Activated CD4-positive, CD25-positive, alpha-beta regulatory T cell treated with anti-CD3 and anti-CD28 coated beads, Interleukin-2, amount 50 U/mL, for 24 hours (primary cell): ENCODE measurements around the gene GPR132.

Experiments
- ATAC-seq, 2 donors: fragments of 150-1000 bp; cut with Tn5 transposase; one replicate each; pipeline ENCODE4 v1.10.0; 2021; ENCODE audit warnings: mild to moderate bottlenecking in 1 of 2, moderate library complexity in 1 of 2

The GPR132 gene

DNA sequence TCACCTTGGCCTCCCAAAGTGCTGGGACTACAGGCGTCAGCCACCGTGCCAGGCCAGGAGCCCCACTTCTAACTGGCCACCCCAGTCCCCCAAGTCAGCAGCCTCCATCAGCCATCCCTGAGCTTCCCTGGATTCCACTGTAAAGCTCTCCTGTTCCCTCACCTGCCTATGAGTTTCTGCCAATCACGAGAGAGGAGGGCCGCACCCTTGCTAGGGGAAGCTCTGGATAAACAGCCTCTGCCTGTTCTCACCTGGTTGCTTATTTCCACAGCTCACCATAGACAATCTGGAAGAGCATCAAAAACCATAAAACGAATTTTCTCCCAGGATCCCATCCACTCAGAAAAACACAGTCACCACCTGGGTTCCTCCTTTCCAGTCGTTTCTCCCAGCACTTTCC lies 49.3 kb downstream of the GPR132 start:
- ATAC-seq, result no peak

GRCh38 chr14:105015242-105015641 lies 50.0 kb downstream of the GPR132 start:
- ATAC-seq, result no peak

GRCh38 chr14:105014631-105015030 lies 50.6 kb downstream of the GPR132 start:
- ATAC-seq, result no peak

GRCh38 chr14:105014032-105014431 lies 51.2 kb downstream of the GPR132 start:
- ATAC-seq, result no peak

GRCh38 chr14:105013150-105013785 lies 52.0 kb downstream of the GPR132 start:
- no peak for ATAC-seq

GRCh38 chr14:105012171-105012985 lies 52.9 kb downstream of the GPR132 start:
- ATAC-seq, result no peak

DNA sequence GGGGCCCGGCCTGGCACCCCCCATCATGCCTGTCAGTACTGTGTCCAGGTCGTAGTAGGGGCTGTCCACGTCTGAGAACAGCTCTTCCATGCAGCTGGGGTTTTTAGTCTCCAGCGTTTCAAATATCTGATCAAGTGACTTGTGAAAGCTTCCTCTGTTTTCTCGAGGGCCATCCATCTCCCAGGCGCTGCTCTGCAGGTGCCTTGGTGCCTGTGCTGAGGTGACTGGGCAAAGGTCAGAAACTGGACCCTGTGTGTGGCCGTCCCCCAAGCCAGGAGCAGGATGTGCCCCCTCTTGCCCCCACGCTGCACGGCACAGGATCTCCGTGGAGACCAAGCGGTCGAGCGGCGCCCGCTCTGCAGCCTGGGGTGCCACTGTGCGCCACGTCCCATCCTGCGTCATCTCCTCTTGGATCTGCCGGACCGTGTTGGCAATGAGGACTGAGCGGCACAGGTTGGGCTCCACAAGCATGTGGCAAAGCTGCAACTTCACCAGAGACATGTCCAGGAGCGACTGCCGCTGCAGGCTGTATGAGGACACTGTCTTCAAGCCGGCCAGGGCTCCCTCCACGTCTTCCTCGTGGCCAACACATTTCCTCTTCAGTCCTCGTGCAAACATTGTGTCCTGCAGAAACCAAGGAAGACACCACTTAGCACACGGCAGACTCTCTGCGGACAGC lies 53.8 kb downstream of the GPR132 start:
- no peak for ATAC-seq

DNA sequence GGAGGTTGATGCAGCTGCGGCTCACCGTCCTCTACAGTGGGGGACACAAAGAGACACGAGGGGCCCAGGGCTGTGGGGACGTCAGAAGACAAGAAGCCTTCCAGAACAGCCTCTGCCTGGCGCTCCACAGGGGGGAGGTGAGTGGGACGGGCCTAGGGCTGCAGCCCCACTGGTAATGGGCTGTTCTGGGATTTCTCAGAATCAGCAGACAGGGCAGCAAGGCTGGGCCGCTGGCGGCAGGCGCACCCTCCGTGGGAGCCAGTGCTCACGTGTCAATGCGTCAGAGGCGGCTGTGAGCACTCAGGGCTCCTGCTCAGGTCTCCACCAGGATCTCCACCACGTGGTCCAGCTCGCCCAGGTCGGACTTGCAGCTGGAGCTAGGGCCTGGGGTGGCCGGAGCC lies 54.3 kb downstream of the GPR132 start:
- no peak for ATAC-seq

DNA sequence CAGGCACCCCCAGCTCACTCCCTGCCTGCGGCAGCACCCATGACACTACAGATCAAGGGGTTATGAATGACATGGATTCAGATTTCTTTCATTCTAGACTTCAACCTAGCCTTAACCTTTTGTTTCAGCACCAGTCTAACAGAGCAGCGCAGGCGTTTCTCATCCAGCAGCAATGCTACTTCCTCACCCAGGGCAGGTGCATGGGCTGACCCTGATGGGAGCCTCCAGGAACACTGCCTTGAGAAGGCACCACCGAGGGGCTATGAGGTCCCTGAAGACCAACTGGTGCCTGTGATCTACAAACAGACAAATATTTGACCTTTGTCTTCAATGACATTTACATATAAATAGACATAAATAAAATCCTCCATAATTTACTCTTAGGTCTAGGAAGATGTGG lies 55.1 kb downstream of the GPR132 start:
- ATAC-seq, result no peak

- ATAC-seq, result no peak
Observed at GRCh38 chr14:105007593-105008264, 57.5 kb downstream of the GPR132 start.

DNA sequence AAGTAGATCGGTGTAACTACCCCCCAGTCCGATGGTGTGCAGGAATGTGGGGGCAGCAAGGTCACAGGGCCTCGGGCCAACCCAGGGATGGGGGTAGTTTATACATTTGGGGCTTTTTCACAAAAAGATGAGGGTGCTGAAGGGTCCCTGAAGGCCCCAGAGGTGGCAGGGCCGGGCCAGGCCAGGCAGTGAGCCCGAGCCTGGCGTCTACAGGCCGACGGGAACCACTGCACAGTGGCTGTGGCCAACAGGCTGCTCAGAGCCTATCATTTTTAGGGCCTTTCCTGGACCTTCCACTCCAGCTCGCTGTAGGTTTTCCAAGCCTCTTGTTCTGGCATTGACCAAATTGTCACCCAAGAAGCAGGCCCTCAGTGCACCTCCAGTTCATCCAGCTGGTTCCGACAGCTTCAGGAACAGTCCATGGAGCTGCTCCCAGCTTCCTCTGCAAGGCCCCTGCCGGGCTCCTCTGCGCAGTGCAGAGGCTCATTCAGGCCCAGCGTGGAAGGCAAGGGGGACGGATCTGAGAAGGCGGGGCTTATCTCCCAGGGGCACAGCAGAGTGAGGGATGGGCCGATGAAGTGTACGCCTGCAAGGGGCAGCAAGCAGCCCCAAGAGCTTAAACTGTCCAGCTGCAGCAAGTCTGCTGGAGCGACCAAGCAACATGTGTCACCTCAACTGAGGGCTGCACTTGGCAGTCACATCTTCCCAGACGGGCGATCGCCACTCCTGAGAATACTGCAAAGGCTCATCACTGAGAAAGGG lies 58.2 kb downstream of the GPR132 start:
- no peak for ATAC-seq

- ATAC-seq, result no peak
Observed at GRCh38 chr14:105005929-105006830, 59.0 kb downstream of the GPR132 start.

DNA sequence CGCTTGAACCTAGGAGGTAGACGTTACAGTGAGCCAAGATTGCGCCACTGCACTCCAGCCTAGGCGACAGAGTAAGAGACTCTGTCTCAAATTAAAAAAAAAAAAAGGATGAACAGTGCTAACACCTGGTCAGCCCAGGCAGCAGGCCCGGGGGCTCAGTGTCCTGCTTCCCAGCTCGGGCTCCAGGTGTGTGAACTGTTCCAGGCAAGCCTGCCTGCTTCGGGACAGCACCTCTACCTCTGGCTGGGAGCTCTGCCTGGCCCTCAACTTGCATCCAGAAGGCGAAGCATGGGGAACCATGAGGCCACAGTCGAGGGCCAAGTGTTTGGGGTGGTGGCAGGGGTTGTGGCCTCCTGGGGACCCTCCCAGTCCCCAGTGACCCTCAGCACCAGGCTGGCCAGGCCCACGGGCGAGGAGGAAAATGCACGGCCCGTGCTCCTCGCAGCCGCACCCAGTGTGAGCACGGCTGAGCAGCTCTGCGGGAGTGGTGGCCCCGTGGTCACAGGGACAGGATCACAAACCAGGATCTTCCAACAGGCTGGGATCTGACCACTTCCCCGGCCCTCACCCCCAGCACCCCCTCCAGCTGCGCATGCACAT lies 59.8 kb downstream of the GPR132 start:
- no peak for ATAC-seq
